GM12892 (cell line): ENCODE results near the gene ACKR4.

Source experiments
- POLR2A ChIP-seq: IDR thresholded peaks from 2 replicates; pipeline ENCODE4 v1.6.1; 2011; ENCODE audit warnings: low read depth, low read length, control low read depth
- POLR2AphosphoS5 ChIP-seq: IDR thresholded peaks from 2 replicates; pipeline ENCODE4 v1.6.1; 2011; ENCODE audit warnings: low read depth, low read length, control low read depth
- TAF1 ChIP-seq: IDR thresholded peaks from 2 replicates; pipeline ENCODE4 v1.6.1; 2011; ENCODE audit warnings: low read depth, mild to moderate bottlenecking, control low read depth, low read length, borderline replicate concordance

GRCh38 chr3:132645058-132645457 is 48.0 kb downstream of the ACKR4 start:
- TF ChIP-seq POLR2A (no peak), TAF1 (no peak), POLR2AphosphoS5 (no peak)
